ENCODE results near the gene NHLRC1. TPM values are rescaled to one million over a fixed set of nuclear protein-coding genes. Genes with fewer than 3 reads are reported as not detected.

Gene NHLRC1
- total RNA-seq, 1 donor from 2014 or later = 0.40 TPM

DNA sequence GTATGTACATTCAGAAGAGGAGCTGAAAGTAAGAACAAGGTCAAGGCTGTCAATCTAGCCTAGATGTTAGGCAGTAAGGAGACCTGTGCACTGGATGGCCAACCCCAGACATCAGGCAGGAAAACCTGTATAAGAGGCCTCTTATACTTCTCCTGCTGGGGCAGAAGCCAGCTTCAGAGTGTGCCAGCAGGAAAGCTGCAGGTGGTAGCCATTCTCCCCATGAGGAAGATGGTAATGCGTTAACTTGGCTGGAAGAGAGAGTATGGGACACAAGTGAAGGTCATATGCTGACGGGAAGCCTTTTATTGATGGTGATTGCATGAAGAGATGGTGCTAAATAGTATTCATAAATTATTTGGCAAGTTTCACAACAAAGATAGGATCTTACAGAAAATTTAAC, 20.6 kb downstream of the NHLRC1 start:
- H3K4me3 ChIP-seq (ENCODE audit: low read depth, low read length) = no peak overlapping the region
- DNase-seq (ENCODE audit: low read depth) = no peak

DNA sequence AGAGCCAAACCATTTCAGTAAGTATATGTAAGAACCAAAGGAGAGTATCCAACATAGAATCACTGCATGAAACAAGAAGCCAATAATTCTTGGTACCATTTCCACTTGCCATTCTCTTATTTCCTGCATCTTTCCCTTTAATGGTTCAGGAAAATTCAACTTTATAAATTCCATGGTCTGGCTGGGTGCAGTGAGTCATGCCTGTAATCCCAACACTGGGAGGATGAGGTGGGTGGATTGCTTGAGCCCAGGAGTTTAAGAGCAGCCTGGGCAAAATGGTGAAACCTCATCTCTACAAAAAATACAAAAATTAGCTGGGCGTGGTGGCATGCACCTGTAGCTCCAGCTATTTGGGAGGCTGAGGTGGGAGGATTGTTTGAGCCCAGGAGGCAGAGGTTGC, 21.2 kb downstream of the NHLRC1 start:
- H3K4me3 ChIP-seq (ENCODE audit: low read depth, low read length) = no peak overlapping the region
- DNase-seq (ENCODE audit: low read depth) = no peak
- TF ChIP-seq, protein P1, sequence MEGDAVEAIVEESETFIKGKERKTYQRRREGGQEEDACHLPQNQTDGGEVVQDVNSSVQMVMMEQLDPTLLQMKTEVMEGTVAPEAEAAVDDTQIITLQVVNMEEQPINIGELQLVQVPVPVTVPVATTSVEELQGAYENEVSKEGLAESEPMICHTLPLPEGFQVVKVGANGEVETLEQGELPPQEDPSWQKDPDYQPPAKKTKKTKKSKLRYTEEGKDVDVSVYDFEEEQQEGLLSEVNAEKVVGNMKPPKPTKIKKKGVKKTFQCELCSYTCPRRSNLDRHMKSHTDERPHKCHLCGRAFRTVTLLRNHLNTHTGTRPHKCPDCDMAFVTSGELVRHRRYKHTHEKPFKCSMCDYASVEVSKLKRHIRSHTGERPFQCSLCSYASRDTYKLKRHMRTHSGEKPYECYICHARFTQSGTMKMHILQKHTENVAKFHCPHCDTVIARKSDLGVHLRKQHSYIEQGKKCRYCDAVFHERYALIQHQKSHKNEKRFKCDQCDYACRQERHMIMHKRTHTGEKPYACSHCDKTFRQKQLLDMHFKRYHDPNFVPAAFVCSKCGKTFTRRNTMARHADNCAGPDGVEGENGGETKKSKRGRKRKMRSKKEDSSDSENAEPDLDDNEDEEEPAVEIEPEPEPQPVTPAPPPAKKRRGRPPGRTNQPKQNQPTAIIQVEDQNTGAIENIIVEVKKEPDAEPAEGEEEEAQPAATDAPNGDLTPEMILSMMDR (conservative IDR thresholded peaks at IDR 0.05; ENCODE audit: low read depth, low read length) = no peak

More for the DNA sequence above, 20.6 kb downstream of the NHLRC1 start:
- TF ChIP-seq, protein P1 (conservative IDR thresholded peaks at IDR 0.05; ENCODE audit: low read depth, low read length) = no peak

DNA sequence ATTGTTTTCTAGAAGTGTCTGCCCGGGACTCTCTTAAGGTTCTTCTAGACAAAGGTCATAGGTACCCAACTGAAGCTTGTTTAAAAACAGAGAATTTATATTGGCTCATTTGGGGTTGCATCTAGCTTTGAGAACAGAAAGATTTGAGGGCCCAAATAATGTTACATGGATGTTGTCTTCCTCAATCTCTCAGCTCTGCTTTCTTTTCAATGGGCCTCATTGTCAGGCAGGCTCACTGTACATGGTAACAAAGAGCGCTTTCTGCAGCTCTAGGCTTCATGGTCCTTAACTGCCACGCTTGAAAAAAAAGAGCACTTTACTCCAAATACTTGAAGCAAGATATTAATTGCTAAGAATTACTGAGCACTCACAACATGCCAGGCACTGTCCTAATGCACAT, 22.2 kb downstream of the NHLRC1 start:
- no peak for DNase-seq (ENCODE audit: low read depth)
- TF ChIP-seq, protein P1 (conservative IDR thresholded peaks at IDR 0.05; ENCODE audit: low read depth, low read length) = no peak
- no peak overlapping the region for H3K4me3 ChIP-seq (ENCODE audit: low read depth, low read length)

DNA sequence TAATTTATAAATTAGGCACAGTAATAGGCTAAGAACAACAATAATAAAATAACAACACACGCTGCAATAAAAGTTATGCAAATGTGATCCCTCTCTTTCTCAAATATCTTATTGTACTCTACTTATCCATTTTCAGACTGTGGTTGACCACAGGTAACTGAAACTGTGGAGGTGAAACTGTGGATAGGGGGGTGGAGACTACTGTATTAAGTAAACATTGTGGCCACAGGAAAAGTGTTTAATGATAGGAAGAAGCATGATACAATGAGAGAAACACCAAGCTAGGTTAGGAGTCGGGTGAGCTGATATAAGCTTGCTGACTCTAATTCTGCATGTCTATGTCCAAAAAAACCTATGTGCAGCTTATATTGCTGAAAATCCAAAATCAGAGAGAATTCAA, 23.0 kb downstream of the NHLRC1 start:
- no peak for DNase-seq (ENCODE audit: low read depth)
- TF ChIP-seq, protein P1 (conservative IDR thresholded peaks at IDR 0.05; ENCODE audit: low read depth, low read length) = no peak
- H3K4me3 ChIP-seq (ENCODE audit: low read depth, low read length) = no peak overlapping the region

DNA sequence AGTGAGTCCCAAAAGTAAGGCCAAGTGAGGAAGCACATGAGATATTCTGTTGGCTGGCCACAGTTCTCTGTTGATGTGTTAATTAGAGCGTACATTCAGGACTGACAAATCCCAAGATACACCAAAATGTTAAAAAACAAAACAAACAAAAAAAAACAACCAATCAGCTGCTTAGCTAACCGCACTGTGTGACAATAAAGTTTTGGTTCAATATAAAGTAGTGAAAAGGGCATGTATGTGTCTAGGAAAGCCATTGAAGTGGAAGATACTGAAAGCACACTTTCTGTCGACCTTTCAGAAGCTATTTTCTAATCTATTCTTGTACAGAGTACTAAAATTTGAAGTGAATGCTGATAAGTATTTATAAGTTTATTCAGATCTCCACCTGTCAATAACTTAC, 26.1 kb downstream of the NHLRC1 start:
- TF ChIP-seq, protein P1 (conservative IDR thresholded peaks at IDR 0.05; ENCODE audit: low read depth, low read length) = no peak
- no peak overlapping the region for H3K4me3 ChIP-seq (ENCODE audit: low read depth, low read length)
- DNase-seq (ENCODE audit: low read depth) = no peak

DNA sequence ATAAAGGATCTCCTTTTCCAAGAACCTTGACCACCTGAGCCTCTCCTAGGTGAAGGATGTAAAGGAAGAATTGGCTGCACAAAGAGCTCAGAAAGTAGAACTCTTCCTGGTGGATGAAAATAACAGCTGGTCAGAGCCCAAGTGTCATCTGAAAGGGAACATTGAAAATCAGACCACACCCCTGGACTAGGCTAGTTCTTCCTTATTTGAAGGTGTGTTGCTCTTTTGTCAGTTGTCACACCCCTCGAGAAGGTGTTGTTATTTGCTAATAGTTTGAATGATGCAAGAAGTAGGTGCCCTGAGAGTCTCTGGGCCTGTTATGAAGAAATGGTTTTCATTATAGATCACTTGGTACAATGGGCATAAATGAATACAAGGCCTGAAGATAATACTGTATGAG, 31.1 kb downstream of the NHLRC1 start:
- TF ChIP-seq, protein P1 (conservative IDR thresholded peaks at IDR 0.05; ENCODE audit: low read depth, low read length) = no peak
- DNase-seq (ENCODE audit: low read depth) = no peak
- no peak overlapping the region for H3K4me3 ChIP-seq (ENCODE audit: low read depth, low read length)

DNA sequence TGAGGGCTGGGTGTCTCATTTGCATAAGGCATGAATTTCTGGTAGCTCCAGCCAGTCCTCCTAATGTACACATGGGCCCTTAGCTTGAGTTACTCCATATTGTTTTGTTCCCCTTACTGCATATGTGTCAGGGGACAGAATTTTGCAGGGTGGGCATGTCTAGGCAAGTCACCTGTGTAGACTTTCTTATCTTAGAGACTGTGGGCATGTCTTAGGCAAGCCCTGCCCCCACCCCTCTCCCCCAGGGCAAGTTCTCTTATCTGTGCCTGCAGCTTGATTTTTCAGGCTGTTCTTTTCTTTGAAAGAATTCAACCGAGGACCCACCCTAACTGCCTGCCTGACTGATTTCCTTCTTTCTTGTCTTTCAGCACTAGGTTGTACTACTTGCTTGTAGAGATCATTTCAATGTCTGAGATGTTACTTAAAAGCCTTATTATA, 32.1 kb downstream of the NHLRC1 start:
- TF ChIP-seq, protein P1 (conservative IDR thresholded peaks at IDR 0.05; ENCODE audit: low read depth, low read length) = no peak
- no peak for DNase-seq (ENCODE audit: low read depth)
- H3K4me3 ChIP-seq (ENCODE audit: low read depth, low read length) = no peak overlapping the region

All from epithelial cell of proximal tubule (primary cell).